Measurements from ENCODE around the gene STX7.

The STX7 gene

DNA sequence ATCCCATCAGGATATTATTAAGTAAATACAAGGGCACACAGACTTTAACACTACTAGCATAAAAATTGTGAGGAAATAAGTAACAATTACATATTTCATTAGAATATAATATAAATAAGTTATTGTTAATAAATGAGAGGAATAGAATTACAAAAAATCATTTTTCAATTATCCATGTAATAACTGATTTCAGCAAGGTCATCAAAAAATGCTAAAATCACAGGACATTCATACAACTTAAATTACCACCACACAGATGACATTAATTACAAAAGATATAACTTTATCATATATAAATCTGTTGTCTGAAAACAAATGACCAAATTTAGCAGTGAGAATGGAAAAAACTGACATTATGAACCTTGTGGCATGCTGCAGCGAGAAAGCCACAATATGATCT is 37.0 kb downstream of the STX7 start:
- DNase-seq = no peak

DNA sequence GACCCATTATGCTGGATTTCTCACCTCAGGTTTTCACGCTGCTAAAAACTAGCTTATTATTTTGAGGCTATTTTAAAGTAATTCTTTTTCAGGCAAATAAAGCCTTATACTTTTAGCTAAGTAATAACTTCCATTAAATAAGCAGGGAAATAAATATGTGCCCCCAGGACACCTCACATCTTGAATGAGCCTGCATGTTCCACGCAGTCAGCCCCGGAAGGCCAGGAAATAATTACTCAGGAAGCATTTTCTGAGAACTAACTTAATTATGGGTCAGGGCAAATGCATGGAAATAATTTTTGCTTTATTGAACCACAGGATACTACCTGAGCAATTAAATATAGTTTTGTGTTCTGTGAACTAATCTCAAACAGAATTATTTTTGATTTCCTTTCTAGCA is 41.1 kb downstream of the STX7 start:
- DNase-seq = no peak

DNA sequence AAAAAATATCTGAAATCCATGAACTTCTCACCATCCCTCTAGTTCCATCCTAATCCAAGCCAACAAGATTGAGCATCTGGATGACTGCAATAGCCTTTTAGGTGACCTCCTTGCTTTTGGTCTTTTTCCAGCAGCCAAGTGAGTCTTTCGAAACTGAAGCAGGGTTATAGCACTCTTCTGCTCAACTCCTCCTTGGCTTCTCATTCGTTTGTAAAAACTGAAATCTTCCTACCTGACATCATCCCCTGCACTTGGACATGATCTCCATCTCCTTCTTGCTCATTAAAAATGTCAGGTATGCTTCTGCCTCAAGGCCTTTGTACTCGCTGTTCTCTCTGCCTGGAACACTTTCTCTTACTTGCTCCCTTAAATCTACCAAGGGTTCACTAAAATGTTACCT is 46.0 kb downstream of the STX7 start:
- no peak for DNase-seq

DNA sequence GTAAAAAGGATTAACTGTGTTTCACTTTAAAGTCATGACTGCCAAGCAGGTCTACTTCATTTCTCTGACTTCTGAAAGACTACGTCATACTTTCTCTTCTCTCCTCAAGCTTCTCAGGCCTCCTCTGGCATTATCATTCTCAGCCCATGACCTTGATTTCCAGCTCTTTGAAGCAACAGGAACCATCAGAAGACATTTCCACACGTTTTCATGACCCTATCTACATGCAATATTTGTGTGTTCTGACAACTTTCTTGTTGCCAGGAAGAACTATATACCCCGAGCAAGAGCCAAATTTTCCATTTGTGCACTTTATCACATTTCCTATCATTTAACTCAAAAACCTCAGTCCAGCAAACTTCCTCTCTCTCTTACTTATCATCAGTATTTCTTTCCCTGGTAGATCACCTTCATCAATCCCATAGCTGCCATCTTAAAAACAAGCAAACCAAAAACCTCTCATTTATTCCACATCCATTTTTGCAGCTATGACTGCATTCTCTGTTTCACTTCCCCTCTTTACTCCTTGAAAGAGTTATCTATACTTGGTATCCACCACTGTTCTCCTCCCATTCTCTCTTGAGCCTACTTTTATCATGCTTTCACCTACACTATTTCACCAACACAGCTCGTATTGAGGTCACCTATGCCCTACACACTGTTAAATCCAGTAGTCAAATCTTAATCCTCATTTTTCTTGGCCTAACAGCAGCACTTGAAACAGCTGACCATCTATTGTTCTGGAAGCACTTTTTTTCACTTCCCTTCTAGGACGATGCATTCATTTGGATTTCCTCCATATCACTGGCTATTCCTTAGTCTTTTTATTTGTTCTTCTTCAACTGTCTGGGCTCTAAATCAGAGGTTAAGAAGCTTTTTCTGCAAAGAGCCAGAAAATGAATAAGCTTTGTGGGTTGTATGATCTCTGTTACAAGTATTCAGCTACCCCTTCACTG is 47.1 kb downstream of the STX7 start:
- no peak for DNase-seq

DNA sequence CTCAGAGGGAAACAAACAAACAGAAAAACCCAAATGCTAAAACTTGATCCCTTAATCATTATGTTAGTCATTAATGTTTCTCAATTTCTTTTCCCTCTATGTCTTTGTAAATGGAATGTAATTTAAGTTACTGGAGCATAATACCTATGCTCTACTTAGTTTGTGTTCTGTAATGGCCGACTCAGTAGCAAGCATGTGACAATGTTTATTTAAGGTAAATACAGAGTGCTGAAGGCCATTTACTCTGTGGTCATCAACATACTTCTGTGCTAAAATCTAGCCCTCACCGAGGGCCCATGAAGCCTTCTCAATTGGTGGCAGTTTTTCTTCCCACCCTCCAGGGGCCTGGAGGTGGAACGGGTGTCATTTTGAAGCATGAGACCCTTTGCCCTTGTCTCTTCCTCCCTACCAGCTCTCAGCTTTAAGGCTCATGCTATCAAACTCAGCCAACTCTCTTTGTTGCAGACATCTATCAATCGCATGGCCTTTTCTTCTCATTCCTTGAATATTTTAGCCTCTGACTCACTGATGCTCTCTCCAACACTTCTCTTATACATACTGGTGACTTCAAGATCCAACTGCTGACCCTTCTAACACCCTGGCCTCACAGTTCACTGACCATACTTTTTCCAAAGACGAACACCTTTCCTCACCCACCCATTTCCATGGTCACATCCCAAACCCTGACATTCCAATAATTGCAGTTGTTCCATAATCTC is 48.2 kb downstream of the STX7 start:
- no peak for DNase-seq

DNA sequence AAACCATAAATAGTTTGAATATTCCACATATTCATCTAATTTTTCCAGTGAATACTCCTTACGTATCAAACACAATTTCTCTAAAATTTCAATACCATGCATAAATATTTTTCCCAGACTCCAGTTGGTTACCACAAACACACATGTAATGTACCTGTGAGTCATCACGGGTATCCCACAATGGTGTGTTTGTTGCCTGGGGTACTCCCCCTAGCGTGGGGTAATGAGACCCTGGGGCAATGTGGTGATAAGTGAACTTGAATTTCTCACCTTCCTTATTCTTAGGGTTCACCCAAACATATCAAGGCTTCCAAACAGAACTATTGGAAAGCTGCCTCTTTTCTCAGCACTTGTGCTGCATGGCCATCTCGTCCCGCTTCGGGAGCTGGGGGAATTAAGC is 51.0 kb downstream of the STX7 start:
- no peak for DNase-seq

DNA sequence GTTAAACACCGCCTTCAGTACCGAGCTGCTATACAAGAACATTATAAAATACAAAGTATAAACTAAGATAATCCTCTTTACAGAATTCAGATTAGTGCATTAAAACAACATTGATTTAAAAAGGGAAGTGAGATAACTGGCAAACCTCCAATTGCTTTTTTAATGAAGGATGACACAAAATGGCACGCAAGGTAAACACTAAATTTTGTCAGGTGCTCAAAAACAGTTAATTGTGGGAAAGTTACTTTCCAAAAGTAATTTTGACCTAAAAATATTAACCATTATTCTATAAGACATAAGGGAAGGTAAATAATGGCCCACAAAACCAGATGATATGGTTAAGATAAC is 53.3 kb downstream of the STX7 start:
- DNase-seq = no peak

DNA sequence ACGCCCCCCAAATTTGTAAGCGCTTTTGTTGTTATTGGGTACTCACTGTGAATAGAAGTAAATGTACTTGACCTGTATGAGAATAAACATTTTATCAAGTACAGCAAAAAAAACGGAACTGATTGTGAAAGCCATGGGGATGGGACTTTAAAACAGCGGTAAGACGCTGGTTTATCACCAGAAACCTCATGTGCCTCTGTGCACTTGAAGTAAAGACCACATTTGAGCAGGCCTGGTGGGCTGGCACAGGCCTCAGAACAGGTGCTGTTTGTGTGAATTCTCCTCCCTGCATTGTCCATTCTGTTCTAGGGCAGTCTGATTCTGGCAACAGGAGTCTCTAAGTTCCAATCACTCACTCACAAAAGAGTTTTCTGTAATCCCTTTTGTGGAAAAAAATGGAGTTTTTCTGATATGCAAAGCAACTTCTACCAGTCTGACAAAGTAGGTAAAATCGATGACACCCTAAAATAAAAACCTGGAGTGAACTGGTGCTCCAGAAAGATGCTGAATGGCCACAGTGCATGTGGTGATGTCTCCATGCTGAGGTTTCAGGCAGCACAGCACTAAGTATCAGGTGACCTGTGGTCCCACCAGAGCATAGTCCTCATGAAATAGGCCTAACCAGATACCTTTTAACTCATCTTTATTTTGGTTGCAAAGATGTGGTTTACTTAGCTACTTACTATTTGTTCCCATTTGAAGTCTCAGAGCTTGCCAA is 53.9 kb downstream of the STX7 start:
- DNase-seq = no peak

DNA sequence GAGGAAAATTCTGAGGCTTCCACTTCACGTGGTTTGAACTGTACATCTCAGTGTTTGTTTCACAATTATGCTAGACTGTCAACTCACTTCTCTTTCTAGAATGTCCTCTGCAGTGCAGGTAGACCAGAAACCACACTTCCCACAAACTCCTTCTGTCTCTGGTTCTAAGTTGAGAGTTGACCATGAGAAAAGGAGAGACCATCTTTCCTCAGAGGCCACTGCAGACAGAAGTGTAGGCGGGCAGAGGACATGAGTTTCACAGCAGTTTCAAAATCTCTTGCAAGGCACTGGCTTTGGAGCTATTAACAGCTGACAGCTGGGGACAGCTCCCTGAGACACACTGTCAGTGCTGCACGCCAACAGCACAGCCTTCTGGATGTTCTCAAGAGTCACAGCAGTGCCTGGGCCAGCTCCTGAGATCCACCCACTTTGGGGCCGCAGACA is 56.2 kb downstream of the STX7 start:
- DNase-seq = no peak

DNA sequence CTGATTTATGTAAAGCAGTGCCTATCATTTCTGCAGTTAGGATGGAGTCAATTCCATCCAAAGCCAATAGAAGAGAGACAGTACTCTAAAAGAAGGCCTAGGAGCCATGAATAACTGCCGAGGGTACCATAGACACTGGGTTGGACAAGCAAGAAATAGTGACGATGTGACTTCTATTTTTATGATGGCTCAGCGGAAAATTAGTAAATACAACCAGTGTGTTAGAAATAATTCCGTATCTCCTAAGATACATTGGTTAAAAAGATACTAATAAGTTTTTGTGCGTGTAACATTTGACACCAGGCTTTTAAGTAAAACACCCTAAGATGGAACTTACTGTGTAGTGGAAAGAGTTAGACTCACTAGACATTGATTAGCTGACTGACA is 66.1 kb downstream of the STX7 start:
- DNase-seq = no peak

DNA sequence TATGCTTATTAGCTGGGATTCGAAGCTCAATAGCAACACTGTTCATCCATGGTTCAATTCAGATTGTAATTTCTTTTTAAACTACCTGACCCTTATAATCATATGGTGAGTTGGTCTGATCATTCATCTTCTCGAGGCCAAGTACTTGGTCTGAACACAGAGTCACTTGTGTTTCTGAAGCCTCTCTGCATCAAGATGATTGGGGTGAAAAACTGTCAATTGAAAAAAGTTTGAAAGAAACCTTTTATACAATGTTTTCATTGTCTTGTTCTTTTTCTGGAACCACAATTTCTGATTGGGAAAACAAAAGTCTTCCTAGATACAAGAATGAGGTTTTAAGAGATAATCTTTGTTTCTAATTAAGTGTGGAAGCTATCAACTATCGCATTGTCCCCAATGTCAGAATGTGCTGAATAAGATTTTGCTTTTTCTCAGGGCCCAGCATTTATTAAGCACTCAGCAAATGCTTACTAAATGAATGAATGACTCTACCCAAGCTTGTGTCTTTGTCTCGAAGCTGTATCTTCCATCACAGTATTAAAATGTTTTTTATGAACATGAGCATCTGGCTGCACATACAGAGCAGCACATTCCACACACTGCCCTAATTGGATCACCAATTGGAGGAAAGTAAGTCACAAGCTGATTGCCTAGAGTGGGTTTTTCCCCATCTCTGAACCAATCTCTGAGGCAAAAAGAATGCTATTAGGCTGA is 66.6 kb downstream of the STX7 start:
- DNase-seq = no peak

DNA sequence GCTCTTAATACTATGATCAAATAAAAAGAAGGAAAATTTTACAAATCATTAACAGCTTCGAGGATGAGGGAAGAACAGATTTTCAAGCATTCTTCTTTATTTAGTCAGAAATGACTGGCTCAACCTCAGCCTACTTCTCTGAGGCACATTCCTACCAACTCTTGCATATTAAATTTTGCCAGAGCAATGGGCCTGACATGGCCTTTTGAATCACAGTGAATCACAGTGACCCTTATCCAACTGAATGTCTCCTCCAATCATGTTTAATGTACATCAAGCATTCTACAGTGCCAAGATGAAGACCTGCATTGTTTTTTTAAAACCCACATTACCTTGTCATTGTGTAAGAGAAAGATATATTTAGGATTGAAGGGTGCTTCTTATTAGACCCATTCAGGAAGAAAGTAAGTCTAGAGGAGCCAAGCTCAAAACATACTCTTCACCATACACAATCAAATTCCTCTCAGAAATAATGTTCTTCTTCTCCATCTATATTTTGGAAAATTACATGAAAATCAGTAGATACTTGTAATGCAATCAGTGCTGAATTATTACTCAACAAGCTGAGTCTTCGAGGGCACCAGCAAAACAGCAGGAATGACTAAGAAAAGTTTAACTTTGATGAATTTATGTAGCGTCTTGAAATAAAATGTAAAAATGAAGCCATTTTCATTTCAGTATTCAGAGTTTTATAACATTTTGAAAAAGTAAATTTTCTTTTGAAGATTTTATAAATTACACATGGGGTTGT is 67.5 kb downstream of the STX7 start:
- no peak for DNase-seq

DNA sequence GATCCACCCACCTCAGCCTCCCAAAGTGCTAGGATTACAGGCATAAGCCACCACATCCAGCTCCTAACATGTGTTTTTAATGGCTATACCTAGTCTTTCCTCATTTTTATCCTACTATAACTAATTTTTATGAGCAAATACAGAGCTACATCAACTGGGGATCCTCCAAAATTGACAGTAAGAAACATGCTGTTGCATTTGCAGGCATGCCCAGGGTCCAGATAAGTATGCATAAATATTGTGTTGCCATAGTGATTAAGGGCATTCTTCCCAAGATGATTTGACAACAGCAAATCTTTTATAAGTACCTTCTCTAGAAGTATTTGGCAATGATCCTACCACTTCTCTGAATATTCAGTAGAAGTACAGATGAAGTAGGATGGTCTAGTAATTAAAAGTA is 69.7 kb downstream of the STX7 start:
- no peak for DNase-seq

DNA sequence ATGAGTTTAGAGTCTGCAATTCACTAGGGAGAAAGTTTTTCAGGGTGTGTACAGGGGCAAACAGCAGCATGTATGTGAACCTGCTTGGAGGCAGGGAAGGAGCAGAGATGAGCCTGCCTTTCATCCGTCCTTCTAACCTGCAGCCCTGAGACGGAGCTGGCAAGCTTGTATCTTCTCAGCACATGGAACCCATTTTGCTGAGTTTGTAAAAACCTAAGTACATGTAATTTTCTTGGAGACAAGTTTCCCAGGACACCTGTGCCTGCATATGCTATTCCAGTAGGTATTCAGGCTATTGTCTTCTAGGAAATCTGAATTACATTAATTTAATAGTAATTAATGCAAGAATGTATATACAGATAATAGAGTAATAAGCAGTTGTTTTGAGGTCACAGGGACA is 82.8 kb downstream of the STX7 start:
- no peak for DNase-seq

DNA sequence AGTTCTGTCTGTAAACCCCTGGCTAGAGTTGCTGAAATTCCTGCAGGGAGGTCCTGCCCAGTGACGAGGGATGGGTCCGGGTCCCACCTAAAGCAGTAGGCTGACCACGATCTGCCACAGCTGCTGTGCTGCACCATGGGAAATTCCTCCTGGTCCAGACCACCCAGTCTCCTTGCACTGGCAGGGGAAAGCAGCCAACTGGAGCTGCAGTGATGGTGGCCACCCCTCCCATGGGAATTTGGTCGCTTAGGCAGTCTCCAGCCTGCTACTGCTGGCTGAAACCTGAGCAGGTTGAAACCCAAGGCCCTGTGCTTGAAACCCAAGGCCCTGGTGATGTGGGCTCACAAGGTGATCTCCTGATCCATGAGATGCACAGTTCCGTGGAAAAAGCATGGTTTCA is 87.7 kb downstream of the STX7 start:
- no peak for DNase-seq

DNA sequence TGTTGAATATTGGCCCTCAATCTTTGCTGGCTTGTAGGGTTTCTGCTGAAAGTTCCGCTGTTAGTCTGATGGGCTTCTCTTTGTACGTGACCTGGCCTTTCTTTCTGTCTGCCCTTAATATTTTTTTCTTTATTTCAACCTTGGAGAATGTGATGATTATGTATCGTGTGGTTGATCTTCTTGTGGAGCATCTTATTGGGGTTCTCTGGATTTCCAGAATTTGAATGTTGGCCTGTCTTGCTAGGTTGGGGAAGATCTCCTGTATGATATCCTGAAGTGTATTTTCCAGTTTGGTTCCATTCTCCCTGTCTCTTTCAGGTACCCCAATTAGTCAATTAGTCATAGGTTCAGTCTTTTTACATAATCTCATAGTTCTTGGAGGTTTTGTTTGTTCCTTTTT is 89.1 kb downstream of the STX7 start:
- DNase-seq = no peak

DNA sequence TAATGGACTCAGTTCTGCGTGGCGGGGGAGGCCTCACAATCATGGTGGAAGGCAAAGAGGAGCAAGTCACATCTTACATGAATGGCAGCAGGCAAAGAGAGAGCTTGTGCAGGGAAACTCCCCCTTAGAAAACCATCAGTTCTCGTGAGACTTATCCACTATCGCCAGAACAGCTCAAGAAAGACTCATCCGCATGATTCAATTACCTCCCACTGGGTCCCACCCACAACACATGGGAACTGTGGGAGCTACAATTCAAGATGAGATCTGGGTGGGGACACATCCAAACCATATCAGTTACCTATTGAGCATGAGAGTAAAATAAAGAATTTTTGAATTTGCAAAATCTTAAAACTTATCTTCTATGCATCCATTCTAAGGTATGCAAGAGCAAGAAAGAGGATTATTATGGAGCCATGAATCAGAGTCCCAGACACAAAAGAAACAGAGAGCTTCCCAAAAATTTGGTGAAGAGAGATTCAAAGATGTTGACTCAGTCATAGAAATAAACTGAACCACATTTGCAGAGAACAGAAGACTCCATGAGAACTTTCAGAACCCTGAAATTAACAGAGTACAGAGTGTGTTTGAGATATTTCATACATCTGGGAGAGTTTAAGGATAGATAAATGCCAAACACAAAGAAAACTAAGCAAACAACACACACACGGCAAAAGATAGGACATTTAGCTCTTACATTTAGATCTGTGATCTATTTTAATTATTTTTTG is 94.5 kb downstream of the STX7 start:
- no peak for DNase-seq

DNA sequence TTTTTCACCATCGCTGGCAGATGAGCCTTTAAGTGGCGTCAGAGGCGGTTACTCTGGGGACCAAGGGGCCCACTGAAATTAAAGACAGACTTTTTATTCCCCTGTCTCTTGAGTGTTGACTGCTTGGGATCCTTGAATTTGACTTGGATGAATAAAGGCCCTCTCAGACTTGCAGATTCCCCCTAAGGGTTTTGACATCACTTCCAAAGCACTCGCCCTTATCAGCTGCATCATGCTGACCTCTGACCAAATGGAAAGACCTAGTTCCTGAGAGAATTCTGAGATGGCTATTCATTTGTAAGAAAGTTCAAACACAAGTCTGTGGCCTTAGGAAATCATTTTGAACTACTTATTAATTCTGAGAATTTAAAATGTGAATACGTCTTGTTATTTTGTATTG is 98.2 kb downstream of the STX7 start:
- DNase-seq = no peak

DNA sequence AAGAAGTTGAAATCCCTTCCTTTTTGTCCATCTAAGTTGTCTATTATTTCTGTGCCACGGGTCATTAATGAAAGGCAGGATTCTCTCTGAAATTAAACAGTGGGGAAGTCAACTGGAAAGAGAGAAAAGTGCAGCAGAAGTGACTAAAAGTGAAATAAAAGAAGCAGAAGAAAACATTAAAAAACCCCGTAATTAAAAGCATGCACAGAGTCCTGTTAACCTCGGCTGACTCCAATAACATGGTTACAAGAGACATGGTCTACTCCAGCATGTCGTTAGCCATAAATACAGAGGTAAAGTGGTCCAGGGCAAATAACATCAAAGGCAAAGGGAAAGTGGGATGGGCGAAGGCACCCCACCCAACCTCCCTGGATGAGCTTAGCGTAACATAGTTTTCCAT is 98.6 kb downstream of the STX7 start:
- no peak for DNase-seq

DNA sequence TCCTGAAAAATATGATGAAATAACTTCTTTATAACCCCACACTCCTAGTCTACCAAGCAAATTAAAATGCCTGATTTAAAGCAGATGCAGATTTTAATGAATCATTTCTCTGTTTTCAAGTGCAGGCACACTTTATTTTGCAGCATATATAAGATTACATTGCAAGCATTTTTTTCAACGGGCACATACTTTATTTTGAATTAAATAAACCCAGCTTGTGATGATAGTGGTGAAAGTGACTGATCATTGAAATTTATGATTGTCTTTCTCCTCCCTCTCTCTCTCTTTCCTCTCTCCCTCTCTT is 99.5 kb downstream of the STX7 start:
- DNase-seq = no peak

DNA sequence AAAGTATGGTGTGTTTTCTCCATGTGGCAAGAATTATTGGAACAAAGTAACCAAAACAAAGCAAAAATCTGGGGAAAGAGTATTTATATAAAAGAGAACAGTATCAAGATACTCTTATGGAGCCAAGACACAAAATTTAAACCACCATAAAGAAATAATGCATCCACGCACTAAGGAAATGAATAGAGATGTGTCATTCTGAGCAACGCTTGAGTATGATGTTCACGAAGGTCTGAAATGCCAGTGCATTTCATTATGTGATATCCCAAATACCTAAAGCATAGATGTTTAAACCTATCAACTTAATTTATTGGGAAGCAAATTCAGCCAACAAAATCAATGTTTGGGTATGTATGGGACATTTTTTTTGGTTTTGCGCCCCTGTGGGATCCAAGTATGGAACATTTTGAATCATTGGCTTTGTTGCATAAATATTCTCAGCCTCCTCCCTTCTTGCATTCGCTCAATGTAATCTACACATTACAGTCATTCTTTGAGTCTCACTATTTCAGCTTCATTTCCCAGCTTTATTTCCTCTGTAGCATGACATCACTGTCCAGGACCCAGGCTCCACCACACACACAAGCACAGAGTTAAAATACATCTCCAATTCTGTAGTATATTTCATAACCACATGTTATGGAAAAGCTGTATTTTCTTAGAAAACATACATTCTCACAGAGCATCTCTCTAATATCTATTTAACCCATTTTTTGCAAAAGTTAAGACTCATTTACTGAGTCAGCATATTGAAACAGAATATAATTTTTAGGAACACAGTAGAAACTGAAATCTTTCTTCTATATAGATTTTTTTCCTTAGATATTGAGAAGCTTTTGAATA is 100.0 kb downstream of the STX7 start:
- DNase-seq = no peak

Data from left hindlimb (tissue), 1 donor.